Prostate gland (tissue), 2 donors: ENCODE results near the gene POLR3C. TPM values are rescaled to one million over a fixed set of nuclear protein-coding genes. Genes with fewer than 3 reads are reported as not detected.
A peak's percentile ranks its signal among the peaks of the same experiment; 100 is the strongest.

Experiments
- DNase-seq: peaks from one replicate; pipeline ENCODE4 v3.0.0-alpha.2; 2019; ENCODE audit warnings: low spot score
- H3K27ac ChIP-seq, 2 donors: fragments of 200-600 bp; sonication (generic); 2 replicates each; pipeline ENCODE4 v1.5.1; 2017 to 2019
- H3K27me3 ChIP-seq: fragments of 200-600 bp; sonication (generic); replicated peaks from 2 replicates; pipeline ENCODE4 v1.5.1; 2019; ENCODE audit not compliant: insufficient read depth
- H3K36me3 ChIP-seq, 2 donors: fragments of 200-600 bp; sonication (generic); 1 replicate in 1 of 2; 2 replicates in 1 of 2; pipeline versions ENCODE4 v1.5.1 to v1.8.1; 2017 to 2019
- H3K4me1 ChIP-seq: fragments of 200-600 bp; sonication (generic); replicated peaks from 2 replicates; pipeline ENCODE4 v1.5.1; 2019
- H3K4me3 ChIP-seq, 2 donors: fragments of 200-600 bp; sonication (generic); 2 replicates each; pipeline ENCODE4 v1.5.1; 2017 to 2019
- H3K9me3 ChIP-seq: fragments of 200-600 bp; sonication (generic); 2 replicates; pipeline ENCODE4 v1.5.1; 2017
- POLR2A ChIP-seq: fragments of 450-650 bp; IDR thresholded peaks from one replicate; pipeline ENCODE4 v1.6.1; 2016; ENCODE audit warnings: antibody characterized with exemption, mild to moderate bottlenecking
- POLR2AphosphoS5 ChIP-seq: sonication (generic); formaldehyde crosslinking; IDR thresholded peaks from one replicate; pipeline ENCODE4 v1.6.1; 2017; ENCODE audit warnings: antibody characterized with exemption
- WGBS: methylation state at CpG from one replicate; pipeline ENCODE4 v1.1.5; 2018; 5-methylcytosine and 5-hydroxymethylcytosine counted together
- intact Hi-C: fragments of 100-400 bp; cut with DNase I; formaldehyde crosslinking; loops from one replicate; pipeline ENCODE4 v1.14.2; 2022
- total RNA-seq, 2 donors: library from RNA; depleted of rRNA; stranded (reverse); fragments of >200 nt; gene quantifications; one replicate each; pipeline ENCODE4 v1.1.0, GENCODE V29; 2016
- TF ChIP-seq, protein P1 (sequence below), 4 experiments: fragments of 200-600 bp in 2 of 4; fragments of 450-650 bp in 2 of 4; sonication (generic) in 2 of 4; IDR thresholded peaks; 1 replicate in 3 of 4; 2 replicates in 1 of 4; pipeline ENCODE4 v1.5.1; 2016 to 2019; ENCODE audit warnings: antibody characterized with exemption in 4 of 4, mild to moderate bottlenecking in 2 of 4, moderate library complexity in 2 of 4

The POLR3C gene
- total RNA-seq, 2 donors from 2014 or later = 22.5 to 48.0 TPM

DNA sequence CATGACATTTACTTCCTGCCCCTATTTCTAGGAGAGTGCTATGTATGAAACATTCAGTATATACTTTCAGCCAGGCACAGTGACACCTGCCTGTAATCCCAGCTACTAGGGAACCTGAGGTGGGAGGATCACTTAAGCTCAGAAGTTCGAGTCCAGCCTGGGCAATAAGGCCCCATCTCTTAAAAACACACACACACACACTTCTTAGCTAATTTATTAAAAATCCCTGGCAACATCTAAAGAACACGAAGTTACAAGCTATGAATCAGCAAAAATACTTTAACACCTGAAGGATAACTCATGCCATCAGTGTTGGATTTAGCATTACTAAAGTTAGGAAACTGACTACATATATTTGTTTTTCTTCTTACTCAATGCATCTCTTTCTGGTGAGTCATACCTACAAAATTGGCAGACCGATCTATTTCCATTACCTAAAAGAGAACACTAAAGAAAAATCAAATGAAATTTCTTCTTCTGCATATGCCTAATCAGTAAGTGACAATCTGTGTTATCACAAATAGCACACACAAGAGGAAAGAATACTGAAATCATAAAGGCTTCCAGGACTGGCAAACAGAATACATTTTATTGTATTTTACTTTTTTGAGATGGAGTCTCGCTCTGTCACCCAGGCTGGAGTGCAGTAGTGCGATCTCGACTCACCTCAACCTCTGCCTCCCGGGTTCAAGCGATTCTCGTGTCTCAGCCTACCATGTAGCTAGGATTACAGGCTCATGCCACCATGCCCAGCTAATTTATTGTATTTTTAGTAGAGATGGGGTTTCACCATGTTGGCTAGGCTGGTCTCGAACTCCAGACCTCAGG lies 41.5 kb upstream of the POLR3C start:
- no peaks in the 10 kb centered on the region for H3K9me3 ChIP-seq
- H3K27ac ChIP-seq = peak overlapping the region; percentile 10 to 41
- WGBS = 69% methylated on average over 10 of the region's 10 CpGs
- TF ChIP-seq, protein P1, sequence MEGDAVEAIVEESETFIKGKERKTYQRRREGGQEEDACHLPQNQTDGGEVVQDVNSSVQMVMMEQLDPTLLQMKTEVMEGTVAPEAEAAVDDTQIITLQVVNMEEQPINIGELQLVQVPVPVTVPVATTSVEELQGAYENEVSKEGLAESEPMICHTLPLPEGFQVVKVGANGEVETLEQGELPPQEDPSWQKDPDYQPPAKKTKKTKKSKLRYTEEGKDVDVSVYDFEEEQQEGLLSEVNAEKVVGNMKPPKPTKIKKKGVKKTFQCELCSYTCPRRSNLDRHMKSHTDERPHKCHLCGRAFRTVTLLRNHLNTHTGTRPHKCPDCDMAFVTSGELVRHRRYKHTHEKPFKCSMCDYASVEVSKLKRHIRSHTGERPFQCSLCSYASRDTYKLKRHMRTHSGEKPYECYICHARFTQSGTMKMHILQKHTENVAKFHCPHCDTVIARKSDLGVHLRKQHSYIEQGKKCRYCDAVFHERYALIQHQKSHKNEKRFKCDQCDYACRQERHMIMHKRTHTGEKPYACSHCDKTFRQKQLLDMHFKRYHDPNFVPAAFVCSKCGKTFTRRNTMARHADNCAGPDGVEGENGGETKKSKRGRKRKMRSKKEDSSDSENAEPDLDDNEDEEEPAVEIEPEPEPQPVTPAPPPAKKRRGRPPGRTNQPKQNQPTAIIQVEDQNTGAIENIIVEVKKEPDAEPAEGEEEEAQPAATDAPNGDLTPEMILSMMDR (IDR thresholded peaks at IDR 0.05) = no peak
- TF ChIP-seq POLR2AphosphoS5 = peak; percentile 49
- no peak overlapping the region for H3K4me3 ChIP-seq
- intact Hi-C loops = no loop called here
- H3K36me3 ChIP-seq = no peaks in the 10 kb centered on the region
- no peaks in the 10 kb centered on the region for H3K4me1 ChIP-seq
- no peaks in the 10 kb centered on the region for H3K27me3 ChIP-seq
- DNase-seq = no peak

DNA sequence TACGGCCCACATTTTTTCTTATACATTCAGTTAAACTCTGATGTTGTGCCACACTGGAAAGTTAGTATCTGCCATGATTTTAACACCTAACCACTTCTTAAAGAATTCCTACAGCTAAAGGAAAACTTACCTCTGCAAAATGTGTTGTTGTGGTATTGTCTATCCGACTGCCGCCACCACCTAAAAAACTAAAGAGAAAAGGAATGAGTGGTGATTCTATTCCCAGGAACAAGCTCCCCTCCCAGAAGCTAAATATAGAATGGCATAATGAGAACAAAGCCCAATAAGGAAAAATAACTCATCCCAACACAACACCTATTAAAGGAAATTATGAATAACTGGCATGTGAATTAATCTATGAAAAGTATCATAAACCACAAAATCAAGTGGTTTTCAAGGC lies 39.6 kb upstream of the POLR3C start:
- Histone ChIP-seq H3K27ac (peak overlapping the region in 1 of 2 donors; percentile 12), H3K27me3 (no peaks in the 10 kb centered on the region), H3K9me3 (no peaks in the 10 kb centered on the region), H3K4me3 (no peak overlapping the region), H3K36me3 (no peaks in the 10 kb centered on the region), H3K4me1 (no peaks in the 10 kb centered on the region)
- WGBS = 68% methylated on average over 3 of the region's 3 CpGs
- intact Hi-C loops = no loop called here
- TF ChIP-seq POLR2A (no peak), POLR2AphosphoS5 (no peak)
- TF ChIP-seq, protein P1 (IDR thresholded peaks at IDR 0.05) = no peak
- DNase-seq = no peak

DNA sequence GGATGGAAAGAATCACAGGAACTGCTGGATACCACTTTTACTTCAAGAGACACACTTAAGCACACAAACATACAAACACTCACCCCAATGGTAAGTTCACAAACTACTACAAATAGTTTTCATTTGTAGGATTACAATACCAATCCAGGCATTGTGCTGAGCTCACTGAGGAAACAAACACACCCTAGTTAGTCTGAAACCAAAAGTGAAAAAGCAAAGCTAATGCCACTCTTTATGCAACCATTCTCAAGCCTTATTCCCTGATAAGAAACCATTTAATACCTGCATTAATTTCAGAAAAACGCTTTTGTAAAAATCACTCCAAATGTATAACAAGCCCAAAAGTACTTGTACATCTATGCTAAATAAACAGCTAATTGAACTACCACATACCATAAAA lies 38.5 kb upstream of the POLR3C start:
- Histone ChIP-seq H3K4me1 (no peaks in the 10 kb centered on the region), H3K27ac (no peak overlapping the region), H3K9me3 (no peaks in the 10 kb centered on the region), H3K36me3 (no peaks in the 10 kb centered on the region), H3K27me3 (no peaks in the 10 kb centered on the region), H3K4me3 (no peak overlapping the region)
- no peak for DNase-seq
- intact Hi-C loops = no loop called here
- WGBS = 38% methylated on average over 1 of the region's 1 CpG
- TF ChIP-seq, protein P1 (IDR thresholded peaks at IDR 0.05) = no peak
- no peak for TF ChIP-seq POLR2A
- TF ChIP-seq POLR2AphosphoS5 = no peak

DNA sequence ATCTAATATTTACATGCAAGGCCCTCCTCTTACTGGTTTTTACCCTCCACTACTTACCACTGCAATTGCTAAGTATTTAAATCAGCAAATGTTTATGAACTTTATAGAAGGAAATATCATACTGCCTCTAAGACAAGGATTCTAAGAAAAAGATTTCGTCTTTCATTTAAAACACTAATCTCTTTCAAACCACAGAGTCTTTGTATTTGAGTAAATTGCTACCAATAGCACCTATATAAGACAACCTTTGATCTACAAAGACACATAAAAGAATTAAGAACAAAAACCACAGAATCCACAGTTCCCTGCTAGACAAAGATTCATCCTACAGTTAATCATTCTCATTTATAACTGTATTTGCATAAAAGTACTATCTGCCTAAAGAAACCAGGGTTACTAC lies 37.7 kb upstream of the POLR3C start:
- intact Hi-C loops = no loop called here
- H3K27ac ChIP-seq = no peak overlapping the region

More for the DNA sequence above, 37.7 kb upstream of the POLR3C start:
- TF ChIP-seq POLR2AphosphoS5 (no peak), POLR2A (no peak)
- TF ChIP-seq, protein P1 (IDR thresholded peaks at IDR 0.05) = no peak
- Histone ChIP-seq H3K27me3 (no peaks in the 10 kb centered on the region), H3K36me3 (no peaks in the 10 kb centered on the region), H3K4me1 (no peaks in the 10 kb centered on the region), H3K4me3 (no peak overlapping the region), H3K9me3 (no peaks in the 10 kb centered on the region)
- 0% methylated on average over 1 of the region's 1 CpG for WGBS
- no peak for DNase-seq
